ENCODE measurements around the gene YWHAH. TPM values are rescaled to one million over a fixed set of nuclear protein-coding genes. Genes with fewer than 3 reads are reported as not detected.

YWHAH gene
- total RNA-seq = 10 to 100 TPM; 58.8 to 76.9 (median 75.2) TPM

DNA sequence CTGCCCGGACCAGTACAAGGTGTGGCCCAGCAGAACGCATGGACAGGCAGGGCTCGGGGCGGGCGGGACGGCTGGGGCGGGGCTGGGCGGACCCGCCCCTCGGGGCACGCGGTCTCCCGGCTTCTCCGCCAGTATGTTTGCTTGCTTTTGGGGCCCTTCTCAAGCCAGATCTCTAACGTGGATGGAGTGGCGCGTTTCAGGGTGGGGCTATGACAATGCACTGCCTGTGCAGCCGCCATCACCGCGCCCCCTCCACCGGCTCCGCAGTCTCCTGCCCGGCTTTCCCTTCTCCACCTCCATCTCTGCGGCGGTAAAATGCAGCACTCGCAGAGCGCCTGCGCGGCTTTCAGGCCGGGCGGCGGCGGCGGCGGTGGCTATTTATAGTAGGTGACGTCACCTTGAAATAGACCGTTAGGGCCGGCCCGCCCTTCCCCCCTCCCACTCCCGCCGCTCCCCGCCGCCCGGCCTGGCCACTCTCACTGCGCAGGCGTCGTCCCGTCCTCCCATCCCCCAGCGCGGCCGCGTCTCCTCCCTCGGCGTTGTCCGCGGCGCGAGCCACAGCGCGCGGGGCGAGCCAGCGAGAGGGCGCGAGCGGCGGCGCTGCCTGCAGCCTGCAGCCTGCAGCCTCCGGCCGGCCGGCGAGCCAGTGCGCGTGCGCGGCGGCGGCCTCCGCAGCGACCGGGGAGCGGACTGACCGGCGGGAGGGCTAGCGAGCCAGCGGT, at the start of gene YWHAH:
YWHAH (plus strand) TSS at position 558 of the 722 bp plus-strand sequence. CDS start 199 bp downstream, outside the sequence.
- peaks cover 0 to 7% (median 0%) of the 10 kb centered on the region in 3 donors for H3K36me3 ChIP-seq
- H3K9me3 ChIP-seq = no peaks in the 10 kb centered on the region
- peak; percentile 45 to 96 for TF ChIP-seq POLR2A (IDR thresholded peaks at IDR 0.05)
- TF ChIP-seq, protein P1, sequence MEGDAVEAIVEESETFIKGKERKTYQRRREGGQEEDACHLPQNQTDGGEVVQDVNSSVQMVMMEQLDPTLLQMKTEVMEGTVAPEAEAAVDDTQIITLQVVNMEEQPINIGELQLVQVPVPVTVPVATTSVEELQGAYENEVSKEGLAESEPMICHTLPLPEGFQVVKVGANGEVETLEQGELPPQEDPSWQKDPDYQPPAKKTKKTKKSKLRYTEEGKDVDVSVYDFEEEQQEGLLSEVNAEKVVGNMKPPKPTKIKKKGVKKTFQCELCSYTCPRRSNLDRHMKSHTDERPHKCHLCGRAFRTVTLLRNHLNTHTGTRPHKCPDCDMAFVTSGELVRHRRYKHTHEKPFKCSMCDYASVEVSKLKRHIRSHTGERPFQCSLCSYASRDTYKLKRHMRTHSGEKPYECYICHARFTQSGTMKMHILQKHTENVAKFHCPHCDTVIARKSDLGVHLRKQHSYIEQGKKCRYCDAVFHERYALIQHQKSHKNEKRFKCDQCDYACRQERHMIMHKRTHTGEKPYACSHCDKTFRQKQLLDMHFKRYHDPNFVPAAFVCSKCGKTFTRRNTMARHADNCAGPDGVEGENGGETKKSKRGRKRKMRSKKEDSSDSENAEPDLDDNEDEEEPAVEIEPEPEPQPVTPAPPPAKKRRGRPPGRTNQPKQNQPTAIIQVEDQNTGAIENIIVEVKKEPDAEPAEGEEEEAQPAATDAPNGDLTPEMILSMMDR (IDR thresholded peaks at IDR 0.05) = peak in 2 of 6 experiments; percentile 3 to 8
- peak within 1 kb of the TSS; percentile 97 to 100 (median 98) for H3K27ac ChIP-seq
- DNase-seq = peak; percentile 91 to 98 (median 97)
- no peaks in the 10 kb centered on the region for H3K27me3 ChIP-seq
- H3K4me3 ChIP-seq = peak within 1 kb of the TSS; percentile 69 to 99 (median 92)
- H3K4me1 ChIP-seq = peaks cover 0 to 28% (median 10%) of the 10 kb centered on the region in 4 donors

DNA sequence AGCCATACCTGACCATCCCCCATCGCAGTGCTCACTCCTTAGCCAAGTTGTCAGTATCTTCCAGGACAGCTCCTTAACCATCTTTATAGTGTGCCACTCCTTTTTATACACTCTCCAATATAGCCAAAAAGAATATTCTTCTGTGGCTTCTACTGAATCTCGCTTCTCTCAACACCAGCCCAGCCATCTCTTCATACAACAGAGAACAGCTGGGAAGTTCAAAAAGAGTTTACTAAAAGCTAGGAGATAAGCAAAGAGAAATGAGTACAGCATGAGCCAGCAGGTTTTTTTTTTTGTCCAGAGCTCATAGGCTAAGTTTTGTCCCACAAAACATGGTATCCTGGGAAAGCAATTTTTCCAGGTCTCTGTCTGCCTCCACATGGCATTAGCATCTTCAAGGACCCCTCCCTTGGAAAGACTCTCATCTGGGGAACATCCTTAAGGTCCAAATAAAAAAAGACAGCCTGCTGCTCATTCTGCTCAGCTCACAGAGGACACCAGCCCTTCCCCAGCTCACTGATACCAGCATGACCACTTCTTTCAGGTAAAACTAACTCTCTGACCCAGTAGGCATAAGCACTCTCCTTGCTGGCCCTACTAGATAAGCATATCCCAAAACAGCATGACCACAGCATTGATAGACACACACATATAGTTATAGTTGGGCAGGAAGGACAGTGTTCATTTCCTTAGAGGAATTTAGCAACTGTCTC, 48.8 kb upstream of the YWHAH start:
- Histone ChIP-seq H3K4me1 (no peaks in the 10 kb centered on the region), H3K27me3 (no peaks in the 10 kb centered on the region), H3K36me3 (peaks cover 0 to 53% (median 0%) of the 10 kb centered on the region in 3 donors), H3K27ac (no peak overlapping the region), H3K9me3 (no peaks in the 10 kb centered on the region), H3K4me3 (no peak overlapping the region)
- DNase-seq = no peak
- TF ChIP-seq, protein P1 (IDR thresholded peaks at IDR 0.05) = no peak
- TF ChIP-seq POLR2A (IDR thresholded peaks at IDR 0.05) = no peak

- no peaks in the 10 kb centered on the region for H3K4me1 ChIP-seq
- no peak overlapping the region for H3K4me3 ChIP-seq
- TF ChIP-seq, protein P1 (IDR thresholded peaks at IDR 0.05) = no peak
- no peak for TF ChIP-seq POLR2A (IDR thresholded peaks at IDR 0.05)
- no peaks in the 10 kb centered on the region for H3K9me3 ChIP-seq
- no peaks in the 10 kb centered on the region for H3K27me3 ChIP-seq
- peaks cover 0 to 53% (median 0%) of the 10 kb centered on the region in 3 donors for H3K36me3 ChIP-seq
- no peak for DNase-seq
- H3K27ac ChIP-seq = no peak overlapping the region
Observed at GRCh38 chr22:31896472-31896871, 47.9 kb upstream of the YWHAH start.

GRCh38 chr22:31897842-31898805, 46.2 kb upstream of the YWHAH start:
- Histone ChIP-seq H3K9me3 (no peaks in the 10 kb centered on the region), H3K36me3 (peaks cover 0 to 65% (median 0%) of the 10 kb centered on the region in 3 donors), H3K4me3 (no peak overlapping the region), H3K27me3 (no peaks in the 10 kb centered on the region), H3K27ac (no peak overlapping the region), H3K4me1 (no peaks in the 10 kb centered on the region)
- DNase-seq = no peak
- TF ChIP-seq POLR2A (IDR thresholded peaks at IDR 0.05) = no peak
- TF ChIP-seq, protein P1 (IDR thresholded peaks at IDR 0.05) = no peak

DNA sequence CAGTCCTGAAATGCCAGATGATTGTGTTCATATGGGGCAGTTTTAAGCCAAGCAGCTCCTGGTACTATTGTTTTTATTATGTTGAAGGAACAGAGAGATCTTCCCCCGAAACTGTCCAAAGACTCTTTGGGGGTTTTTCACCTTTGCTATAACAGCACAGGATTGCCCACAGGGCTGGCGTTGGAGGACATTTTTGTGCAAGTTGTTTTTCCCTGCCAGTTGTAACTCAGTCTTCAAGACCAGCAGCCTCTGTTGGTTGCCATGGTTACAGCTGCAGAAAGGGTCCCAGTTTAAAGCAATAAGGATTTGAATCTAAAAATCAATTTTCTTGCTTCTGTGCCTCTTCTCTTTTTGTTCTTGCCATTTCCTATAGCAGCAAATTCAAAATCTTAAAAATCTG, 45.4 kb upstream of the YWHAH start:
- DNase-seq = no peak
- no peak for TF ChIP-seq POLR2A (IDR thresholded peaks at IDR 0.05)
- TF ChIP-seq, protein P1 (IDR thresholded peaks at IDR 0.05) = no peak
- Histone ChIP-seq H3K4me1 (no peaks in the 10 kb centered on the region), H3K9me3 (no peaks in the 10 kb centered on the region), H3K27me3 (no peaks in the 10 kb centered on the region), H3K36me3 (peaks cover 0 to 62% (median 0%) of the 10 kb centered on the region in 3 donors), H3K27ac (no peak overlapping the region), H3K4me3 (no peak overlapping the region)

Data from Peyer's patch (tissue), 4 donors.